ENCODE results near the gene PACSIN2.
A peak's percentile ranks its signal among the peaks of the same experiment; 100 is the strongest.

PACSIN2 gene

DNA sequence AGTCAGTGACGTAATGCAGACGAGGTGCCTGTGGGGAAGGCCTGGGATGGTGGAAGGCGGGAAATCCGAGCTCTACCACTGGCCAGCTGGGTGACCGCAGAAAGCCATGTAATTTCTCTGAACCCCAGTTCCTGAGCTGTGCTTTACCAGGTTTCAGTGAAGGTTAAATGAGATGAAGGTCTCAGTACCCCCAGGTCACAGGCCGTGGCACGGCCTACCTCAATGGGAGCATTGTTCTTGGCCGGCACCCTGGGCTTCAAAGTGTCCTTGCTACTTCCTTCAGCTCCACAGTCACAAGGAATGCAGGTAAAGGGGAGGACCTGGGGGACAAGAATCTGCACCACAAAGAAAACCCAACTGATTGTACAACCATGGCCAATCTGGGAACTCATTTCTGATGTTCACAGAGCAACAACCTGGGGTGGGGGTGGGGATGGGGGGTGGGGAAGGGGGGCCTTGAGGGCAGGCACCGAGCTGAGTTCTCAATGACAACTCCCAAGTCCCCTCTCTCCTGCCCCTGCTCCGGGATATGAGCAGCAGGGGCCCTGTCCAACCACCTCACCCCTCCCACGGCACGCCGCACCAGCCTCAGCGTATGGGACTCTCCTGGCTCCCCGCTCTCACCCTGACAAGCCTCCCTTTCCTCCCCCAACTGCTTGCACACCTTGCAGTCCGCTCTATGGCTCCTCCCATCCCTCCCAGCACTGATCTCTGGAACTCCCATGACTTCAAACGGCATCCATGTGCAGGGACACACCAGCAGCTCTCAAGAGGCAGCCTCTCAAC, 98.8 kb downstream of the PACSIN2 start:
- DNase-seq, result no peak
- Histone ChIP-seq H3K36me3 (peaks cover 0 to 7% (median 0%) of the 10 kb centered on the region in 3 donors), H3K27ac (no peak overlapping the region), H3K27me3 (no peaks in the 10 kb centered on the region), H3K4me3 (no peak overlapping the region), H3K9me3 (no peaks in the 10 kb centered on the region), H3K4me1 (peaks cover 0 to 78% (median 40%) of the 10 kb centered on the region in 4 donors)
- TF ChIP-seq, protein P1, sequence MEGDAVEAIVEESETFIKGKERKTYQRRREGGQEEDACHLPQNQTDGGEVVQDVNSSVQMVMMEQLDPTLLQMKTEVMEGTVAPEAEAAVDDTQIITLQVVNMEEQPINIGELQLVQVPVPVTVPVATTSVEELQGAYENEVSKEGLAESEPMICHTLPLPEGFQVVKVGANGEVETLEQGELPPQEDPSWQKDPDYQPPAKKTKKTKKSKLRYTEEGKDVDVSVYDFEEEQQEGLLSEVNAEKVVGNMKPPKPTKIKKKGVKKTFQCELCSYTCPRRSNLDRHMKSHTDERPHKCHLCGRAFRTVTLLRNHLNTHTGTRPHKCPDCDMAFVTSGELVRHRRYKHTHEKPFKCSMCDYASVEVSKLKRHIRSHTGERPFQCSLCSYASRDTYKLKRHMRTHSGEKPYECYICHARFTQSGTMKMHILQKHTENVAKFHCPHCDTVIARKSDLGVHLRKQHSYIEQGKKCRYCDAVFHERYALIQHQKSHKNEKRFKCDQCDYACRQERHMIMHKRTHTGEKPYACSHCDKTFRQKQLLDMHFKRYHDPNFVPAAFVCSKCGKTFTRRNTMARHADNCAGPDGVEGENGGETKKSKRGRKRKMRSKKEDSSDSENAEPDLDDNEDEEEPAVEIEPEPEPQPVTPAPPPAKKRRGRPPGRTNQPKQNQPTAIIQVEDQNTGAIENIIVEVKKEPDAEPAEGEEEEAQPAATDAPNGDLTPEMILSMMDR (IDR thresholded peaks at IDR 0.05), result no peak
- intact Hi-C loops (cut with DNase I; ENCODE audit: low total_unique reads), result no loop called here

DNA sequence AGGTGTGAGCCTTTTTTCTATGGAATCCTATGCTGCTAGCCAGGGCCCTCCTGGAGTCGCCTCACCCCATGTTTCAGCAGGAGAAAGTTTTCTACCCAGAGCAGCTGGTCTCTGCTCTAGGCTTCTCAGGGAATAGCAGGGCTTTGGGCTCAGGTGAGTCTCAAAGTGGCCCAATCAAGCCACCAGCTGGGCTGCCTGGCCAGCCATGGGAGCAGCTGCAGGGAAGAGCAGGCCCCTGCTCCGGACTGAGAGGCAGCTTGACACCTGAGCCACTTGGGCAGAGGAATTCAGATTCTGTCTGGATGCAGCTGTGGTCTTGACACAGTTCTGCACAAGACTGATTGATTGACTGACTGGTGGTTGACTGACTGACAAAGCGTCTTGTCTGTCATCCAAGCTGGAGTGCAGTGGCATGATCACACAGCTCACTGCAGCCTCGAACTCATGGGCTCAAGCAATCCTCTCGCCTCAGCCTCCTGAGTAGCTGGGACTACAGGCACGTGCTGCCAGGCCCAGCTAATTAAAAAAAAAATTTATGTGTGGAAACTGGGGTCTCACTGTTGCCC, 100.4 kb downstream of the PACSIN2 start:
- Histone ChIP-seq H3K4me1 (peaks cover 0 to 78% (median 32%) of the 10 kb centered on the region in 4 donors), H3K36me3 (peaks cover 0 to 23% (median 11%) of the 10 kb centered on the region in 3 donors), H3K4me3 (no peak overlapping the region), H3K9me3 (no peaks in the 10 kb centered on the region), H3K27me3 (no peaks in the 10 kb centered on the region), H3K27ac (no peak overlapping the region)
- intact Hi-C loops (cut with DNase I; ENCODE audit: low total_unique reads), result no loop called here
- DNase-seq, result no peak
- TF ChIP-seq, protein P1 (IDR thresholded peaks at IDR 0.05), result no peak

DNA sequence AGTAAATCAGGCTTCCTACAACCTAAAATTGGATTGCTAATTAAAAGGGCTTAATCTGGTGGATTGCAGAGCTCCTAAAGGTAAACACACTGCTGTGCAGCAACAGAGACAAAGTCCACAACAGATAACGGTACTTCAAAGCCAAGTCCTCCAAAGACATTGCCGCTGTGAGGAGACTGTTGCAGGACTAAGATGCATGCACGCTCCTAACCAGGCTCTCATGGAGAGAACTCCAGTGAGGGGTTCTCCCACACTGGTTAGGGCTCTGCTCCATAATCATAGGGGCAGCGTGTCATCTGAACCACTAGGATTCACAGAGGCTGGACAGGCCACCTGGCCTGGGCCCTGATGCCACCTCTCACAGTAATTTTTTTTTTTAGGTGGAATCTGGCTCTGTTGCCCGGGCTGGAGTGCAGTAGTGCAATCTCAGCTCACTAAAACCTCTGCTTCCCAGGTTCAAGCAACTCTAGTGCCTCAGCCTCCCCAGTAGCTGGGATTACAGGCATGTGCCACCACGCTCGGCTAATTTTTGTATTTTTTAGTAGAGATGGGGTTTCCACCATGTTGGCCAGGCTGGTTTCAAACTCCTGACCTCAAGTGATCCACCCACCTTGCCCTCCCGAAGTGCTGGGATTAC, 101.0 kb downstream of the PACSIN2 start:
- Histone ChIP-seq H3K4me3 (no peak overlapping the region), H3K27ac (no peak overlapping the region), H3K36me3 (peaks cover 0 to 28% (median 17%) of the 10 kb centered on the region in 3 donors), H3K4me1 (peaks cover 0 to 78% (median 31%) of the 10 kb centered on the region in 4 donors), H3K9me3 (no peaks in the 10 kb centered on the region), H3K27me3 (no peaks in the 10 kb centered on the region)
- intact Hi-C loops (cut with DNase I; ENCODE audit: low total_unique reads), result no loop called here
- TF ChIP-seq, protein P1 (IDR thresholded peaks at IDR 0.05), result no peak
- no peak for DNase-seq

DNA sequence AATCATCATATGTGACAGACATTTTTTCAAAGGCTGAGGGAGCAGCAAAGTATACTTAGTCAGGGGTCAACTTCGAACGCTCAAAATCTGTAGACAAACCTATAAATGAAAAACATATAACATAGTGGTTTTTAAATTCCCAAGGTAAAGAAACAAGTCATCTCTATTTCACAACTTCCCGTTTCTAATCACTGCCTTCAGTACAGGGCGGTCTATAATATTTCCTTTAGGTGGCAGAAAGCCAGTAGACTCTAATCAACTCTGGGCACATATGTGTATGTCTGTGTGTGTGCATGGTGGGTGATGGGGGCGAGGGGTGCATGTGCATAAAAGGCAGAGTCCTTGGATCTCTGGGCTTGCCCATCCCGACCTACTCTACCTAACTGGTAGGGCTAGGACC, 102.9 kb downstream of the PACSIN2 start:
- no peaks in the 10 kb centered on the region for H3K9me3 ChIP-seq
- H3K27me3 ChIP-seq, result no peaks in the 10 kb centered on the region
- H3K36me3 ChIP-seq, result peaks cover 0 to 30% (median 17%) of the 10 kb centered on the region in 3 donors
- intact Hi-C loops (cut with DNase I; ENCODE audit: low total_unique reads), result no loop called here
- no peak for DNase-seq
- peaks cover 0 to 78% (median 40%) of the 10 kb centered on the region in 4 donors for H3K4me1 ChIP-seq
- H3K4me3 ChIP-seq, result no peak overlapping the region
- H3K27ac ChIP-seq, result peak overlapping the region in 1 of 2 donors; percentile 87
- TF ChIP-seq, protein P1 (IDR thresholded peaks at IDR 0.05), result no peak

DNA sequence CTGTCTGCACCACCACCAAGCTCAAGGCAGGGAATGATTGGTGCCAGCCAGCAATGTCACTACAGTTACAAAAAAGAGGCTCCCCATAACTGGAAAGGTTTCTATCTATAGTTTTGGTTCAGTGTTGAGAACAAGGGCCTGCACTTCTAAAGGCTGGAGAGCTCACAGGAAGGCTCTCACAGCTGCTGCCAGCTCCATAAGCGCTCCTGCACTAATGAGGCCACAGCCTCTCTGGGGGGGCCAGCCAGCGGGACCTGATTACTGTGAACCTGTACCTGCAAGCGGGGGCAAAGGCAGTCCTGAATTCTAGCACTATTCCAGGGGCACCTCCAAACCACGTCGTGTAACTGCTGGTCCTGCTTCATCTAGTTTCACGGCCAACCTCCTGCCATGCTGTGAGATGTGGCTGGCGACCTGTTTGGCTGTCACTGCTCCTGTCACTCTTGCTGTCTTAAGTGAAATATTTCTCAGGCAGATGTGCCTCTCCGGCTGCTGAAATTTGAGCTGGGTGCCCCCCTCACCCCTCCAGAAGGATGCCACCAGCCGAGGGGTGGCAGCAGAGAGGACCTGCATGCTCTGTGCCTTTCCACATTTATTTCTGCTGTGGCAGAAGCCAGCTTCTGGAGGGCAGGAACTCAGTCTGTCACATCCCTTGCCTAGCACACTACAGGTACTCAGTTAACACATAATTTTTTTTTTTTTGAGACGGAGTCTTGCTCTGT, 104.6 kb downstream of the PACSIN2 start:
- H3K4me3 ChIP-seq, result no peak overlapping the region
- peaks cover 0 to 30% (median 17%) of the 10 kb centered on the region in 3 donors for H3K36me3 ChIP-seq
- no peak for DNase-seq
- H3K27me3 ChIP-seq, result no peaks in the 10 kb centered on the region
- H3K4me1 ChIP-seq, result peaks cover 0 to 85% (median 51%) of the 10 kb centered on the region in 4 donors
- peak overlapping the region; percentile 78 to 87 for H3K27ac ChIP-seq
- intact Hi-C loops (cut with DNase I; ENCODE audit: low total_unique reads), result no loop called here
- no peaks in the 10 kb centered on the region for H3K9me3 ChIP-seq
- TF ChIP-seq, protein P1 (IDR thresholded peaks at IDR 0.05), result no peak
